HL-60 (cell line): ENCODE data around the gene SH3BP4.

ENCODE experiments used
- DNase-seq, 2 experiments: peaks; one replicate each; pipeline ENCODE4 v3.0.0-alpha.2; 2010 to 2020; ENCODE audit warnings: low read depth in 1 of 2, low spot score in 1 of 2
- H3K27ac ChIP-seq: fragments of 250-450 bp; sonication (Bioruptor Pico); replicated peaks from 2 replicates; pipeline ENCODE4 v1.5.1; 2020; ENCODE audit warnings: mild to moderate bottlenecking, moderate library complexity
- H3K27me3 ChIP-seq: fragments of 250-450 bp; sonication (Bioruptor Pico); 2 replicates; pipeline ENCODE4 v1.5.1; 2021; ENCODE audit warnings: mild to moderate bottlenecking, moderate library complexity; ENCODE audit not compliant: insufficient read depth, poor library complexity, severe bottlenecking
- H3K4me3 ChIP-seq: replicated peaks from 2 replicates; pipeline ENCODE4 v1.5.1; 2011; ENCODE audit warnings: mild to moderate bottlenecking, control low read depth, low read length; ENCODE audit not compliant: insufficient read depth
- CTCF ChIP-seq: IDR thresholded peaks from one replicate; pipeline ENCODE4 v1.5.1; 2011; ENCODE audit warnings: low read length, control low read depth, inconsistent platforms; ENCODE audit not compliant: insufficient read depth
- GABPA ChIP-seq: IDR thresholded peaks from 2 replicates; pipeline ENCODE4 v1.6.1; 2012; ENCODE audit warnings: low read depth
- POLR2AphosphoS5 ChIP-seq: IDR thresholded peaks from 2 replicates; pipeline ENCODE4 v1.6.1; 2012; ENCODE audit warnings: low read depth
- REST ChIP-seq: IDR thresholded peaks from 2 replicates; pipeline ENCODE4 v1.6.1; 2012; ENCODE audit warnings: low read depth; ENCODE audit not compliant: insufficient replicate concordance
- SPI1 ChIP-seq: IDR thresholded peaks from 2 replicates; pipeline ENCODE4 v1.6.1; 2012; ENCODE audit warnings: low read depth, mild to moderate bottlenecking, borderline replicate concordance

Gene SH3BP4

GRCh38 chr2:234932591-234933168 is 19.1 kb upstream of the SH3BP4 start:
- no peak overlapping the region for H3K4me3 ChIP-seq
- H3K27ac ChIP-seq, result no peak overlapping the region

GRCh38 chr2:234935311-234935710 is 16.5 kb upstream of the SH3BP4 start:
- Histone ChIP-seq H3K27ac (no peak overlapping the region), H3K4me3 (no peak overlapping the region), H3K27me3 (no peaks in the 10 kb centered on the region)
- no peak for TF ChIP-seq REST
- no peak for TF ChIP-seq SPI1
- TF ChIP-seq POLR2AphosphoS5, result no peak
- no peak for DNase-seq

More at GRCh38 chr2:234932591-234933168, 19.1 kb upstream of the SH3BP4 start:
- H3K27me3 ChIP-seq, result no peaks in the 10 kb centered on the region
- no peak for TF ChIP-seq GABPA
- TF ChIP-seq REST, result no peak
- no peak for TF ChIP-seq CTCF
- no peak for TF ChIP-seq SPI1
- no peak for TF ChIP-seq POLR2AphosphoS5
- no peak for DNase-seq

GRCh38 chr2:234939576-234939975 is 12.2 kb upstream of the SH3BP4 start:
- Histone ChIP-seq H3K27me3 (no peaks in the 10 kb centered on the region), H3K27ac (no peak overlapping the region), H3K4me3 (no peak overlapping the region)
- TF ChIP-seq GABPA, result no peak
- no peak for TF ChIP-seq POLR2AphosphoS5
- no peak for TF ChIP-seq CTCF
- no peak for TF ChIP-seq REST
- no peak for TF ChIP-seq SPI1
- DNase-seq, result no peak

GRCh38 chr2:234939996-234940395 is 11.8 kb upstream of the SH3BP4 start:
- no peak overlapping the region for H3K27ac ChIP-seq
- no peaks in the 10 kb centered on the region for H3K27me3 ChIP-seq
- TF ChIP-seq SPI1 (no peak), POLR2AphosphoS5 (no peak), CTCF (no peak), GABPA (no peak), REST (no peak)
- H3K4me3 ChIP-seq, result no peak overlapping the region
- DNase-seq, result no peak
